ENCODE results near the gene ZNF783.
A peak's percentile ranks its signal among the peaks of the same experiment; 100 is the strongest.

ZNF783 gene

DNA sequence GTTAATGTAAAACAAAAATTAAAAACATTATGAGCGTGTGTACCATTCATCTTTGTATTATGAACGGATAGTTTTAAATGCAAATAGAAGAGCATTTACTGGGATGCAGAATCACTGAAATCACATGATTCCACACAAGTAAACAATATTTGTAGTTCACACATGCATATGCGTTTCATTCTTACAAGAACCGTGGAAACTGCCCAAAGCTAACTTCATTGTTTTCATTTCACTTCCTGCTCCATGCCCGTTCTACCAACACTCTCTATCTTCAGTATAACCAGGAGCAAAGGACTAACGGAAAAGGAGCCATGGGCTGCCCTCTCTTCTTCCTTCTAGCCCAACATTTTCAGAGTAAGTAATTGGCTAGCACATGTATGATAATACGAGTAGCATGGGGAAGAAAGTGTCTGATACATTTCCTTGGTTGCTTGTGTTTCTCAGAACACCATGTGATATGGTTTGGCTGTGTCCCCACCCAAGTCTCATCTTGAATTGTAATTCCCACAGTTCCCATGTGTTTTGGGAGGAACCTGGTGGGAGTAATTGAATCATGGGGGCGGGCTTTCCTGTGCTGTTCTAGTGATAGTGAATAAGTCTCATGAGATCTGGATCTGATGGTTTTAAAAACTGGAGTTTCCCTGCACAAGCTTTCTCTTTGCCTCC is 38.8 kb downstream of the ZNF783 start:
- no peak for DNase-seq (ENCODE audit: low spot score)

DNA sequence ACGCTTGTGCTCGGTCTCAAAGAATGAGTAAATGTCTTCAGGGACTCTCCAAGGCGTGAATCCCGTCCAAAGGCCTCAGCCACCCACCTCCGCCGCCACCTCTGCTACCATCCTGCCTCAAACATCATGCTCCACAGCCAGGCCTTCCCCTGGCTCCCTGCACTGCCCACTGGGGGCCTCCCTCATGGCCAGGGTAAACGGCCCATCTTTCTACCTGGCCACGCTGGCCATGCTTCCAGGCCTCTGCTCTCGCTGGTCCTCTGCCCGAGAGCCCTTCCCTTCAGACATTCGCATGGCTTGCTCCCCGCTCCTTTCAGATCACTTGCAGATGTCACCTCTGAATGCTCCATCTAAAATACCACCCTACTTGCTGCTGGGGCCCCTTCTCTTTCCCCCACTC is 40.2 kb downstream of the ZNF783 start:
- no peak for DNase-seq (ENCODE audit: low spot score)

DNA sequence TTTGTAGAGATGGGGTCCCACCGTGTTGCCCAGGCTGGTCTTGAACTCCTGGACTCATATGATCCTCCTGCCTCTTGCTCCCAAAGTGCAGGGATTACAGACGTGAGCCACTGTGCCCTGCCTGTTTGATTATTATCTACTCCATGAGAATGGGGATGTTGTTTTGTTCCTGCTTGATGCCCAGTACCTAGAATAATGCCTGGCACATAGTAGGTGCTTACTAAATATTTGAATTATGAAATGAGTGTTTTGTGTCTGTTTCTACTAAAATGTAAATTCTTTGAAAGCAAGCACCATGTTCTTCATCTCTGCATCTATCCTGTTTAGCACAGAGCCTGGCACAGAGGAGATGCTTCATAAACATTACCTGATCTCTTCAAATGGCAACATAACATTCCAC is 40.9 kb downstream of the ZNF783 start:
- DNase-seq (ENCODE audit: low spot score), result no peak

DNA sequence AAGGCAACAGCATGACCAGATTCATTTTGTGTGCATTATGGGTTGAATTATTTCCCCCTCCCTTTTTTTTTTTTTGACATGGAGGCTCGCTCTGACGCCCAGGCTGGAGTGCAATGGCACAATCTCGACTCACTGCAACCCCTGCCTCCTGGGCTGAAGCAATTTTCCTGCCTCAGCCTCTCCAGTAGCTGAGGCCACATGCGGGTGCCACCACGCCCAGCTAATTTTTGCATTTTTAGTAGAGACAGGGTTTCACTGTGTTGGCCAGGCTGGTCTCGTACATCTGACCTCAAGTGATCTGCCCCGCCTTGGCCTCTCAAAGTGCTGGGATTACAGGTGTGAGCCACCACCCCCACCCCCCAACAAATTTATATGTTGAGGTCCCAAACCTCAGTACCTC is 42.0 kb downstream of the ZNF783 start:
- no peak for DNase-seq (ENCODE audit: low spot score)

DNA sequence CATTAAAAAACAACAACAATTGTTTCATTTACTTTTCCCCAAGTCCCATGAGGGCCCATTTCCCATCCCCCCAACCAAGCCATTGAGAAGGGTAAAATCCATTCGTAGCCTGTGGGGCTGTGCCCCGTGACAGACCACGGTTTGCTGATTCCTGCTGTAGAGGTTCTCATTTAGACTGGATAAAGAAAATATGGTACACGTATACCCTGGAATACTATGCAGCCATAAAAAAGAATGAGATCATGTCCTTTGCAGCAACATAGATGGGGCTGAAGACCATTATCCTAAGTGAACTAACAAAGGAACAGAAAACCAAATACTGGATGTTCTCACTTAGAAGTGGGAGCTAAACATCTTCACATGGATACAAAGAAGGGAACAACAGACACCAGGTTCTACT is 44.9 kb downstream of the ZNF783 start:
- DNase-seq (ENCODE audit: low spot score), result no peak

DNA sequence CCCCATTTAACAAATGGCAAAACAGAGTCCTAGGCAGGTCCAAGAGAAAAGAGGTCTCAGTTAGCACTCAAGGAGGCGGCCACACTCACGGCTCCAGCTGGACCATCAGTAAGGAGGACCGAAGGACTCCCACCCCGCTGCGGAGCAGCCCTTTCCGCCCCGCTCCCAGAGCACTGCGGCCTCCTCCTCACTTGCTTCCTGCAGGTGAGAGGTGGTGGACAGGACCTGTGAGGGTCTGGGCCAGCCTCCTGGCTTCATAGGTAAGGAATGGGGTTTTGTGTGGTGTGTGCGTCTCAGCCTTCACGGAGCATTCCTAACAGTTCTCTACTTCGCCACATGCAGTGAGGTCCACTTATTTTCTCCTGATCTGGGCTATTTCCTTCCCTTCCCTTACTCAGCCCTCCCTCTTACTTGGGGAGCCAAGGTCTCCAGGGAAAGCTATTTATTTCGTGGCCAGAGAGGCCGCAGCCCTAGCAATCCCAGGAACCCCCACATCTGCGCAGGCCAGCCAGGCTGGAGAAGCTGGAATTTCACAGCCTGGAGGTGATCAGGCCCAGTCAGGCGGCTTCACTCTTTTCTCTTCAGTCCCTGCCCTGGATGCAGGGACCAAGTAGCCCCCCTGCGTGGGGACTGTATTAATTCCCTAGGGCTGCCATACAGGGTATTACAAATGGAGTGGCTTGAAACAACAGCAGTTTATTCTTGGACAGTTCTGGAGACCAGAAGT is 45.9 kb downstream of the ZNF783 start:
- no peak for DNase-seq (ENCODE audit: low spot score)

DNA sequence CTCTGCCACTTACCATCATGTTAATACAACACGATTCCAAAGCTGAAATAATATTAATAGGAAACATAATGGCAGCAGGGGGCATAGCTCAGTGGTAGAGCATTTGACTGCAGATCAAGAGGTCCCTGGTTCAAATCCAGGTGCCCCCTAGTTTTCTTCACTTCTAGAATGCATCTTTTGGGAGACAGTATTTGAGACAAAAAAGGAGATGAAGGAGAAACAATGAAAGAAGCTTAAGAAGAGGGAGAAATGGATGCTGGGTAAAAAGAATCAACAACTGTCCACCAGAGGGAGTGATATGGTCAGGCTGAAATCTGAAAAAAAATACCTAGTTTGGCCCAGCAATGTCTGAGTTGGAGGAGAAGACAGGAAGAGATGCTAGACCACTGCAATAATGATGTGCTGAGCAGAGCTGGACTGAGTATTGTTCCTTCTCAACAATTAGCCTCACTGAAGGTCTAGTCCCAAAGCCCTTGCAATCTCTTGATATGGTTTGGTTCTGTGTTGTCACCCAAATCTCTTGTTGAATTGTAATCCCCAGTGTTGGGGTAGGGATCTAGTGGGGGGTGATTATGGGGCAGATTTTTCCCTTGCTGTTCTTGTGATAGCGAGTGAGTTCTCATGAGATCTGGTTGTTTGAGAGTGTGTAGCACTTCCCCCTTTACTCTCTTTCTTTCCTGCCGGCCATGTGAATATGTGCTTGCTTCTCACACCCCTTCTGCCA is 48.3 kb downstream of the ZNF783 start:
- peak; percentile 32 for DNase-seq (ENCODE audit: low spot score)

DNA sequence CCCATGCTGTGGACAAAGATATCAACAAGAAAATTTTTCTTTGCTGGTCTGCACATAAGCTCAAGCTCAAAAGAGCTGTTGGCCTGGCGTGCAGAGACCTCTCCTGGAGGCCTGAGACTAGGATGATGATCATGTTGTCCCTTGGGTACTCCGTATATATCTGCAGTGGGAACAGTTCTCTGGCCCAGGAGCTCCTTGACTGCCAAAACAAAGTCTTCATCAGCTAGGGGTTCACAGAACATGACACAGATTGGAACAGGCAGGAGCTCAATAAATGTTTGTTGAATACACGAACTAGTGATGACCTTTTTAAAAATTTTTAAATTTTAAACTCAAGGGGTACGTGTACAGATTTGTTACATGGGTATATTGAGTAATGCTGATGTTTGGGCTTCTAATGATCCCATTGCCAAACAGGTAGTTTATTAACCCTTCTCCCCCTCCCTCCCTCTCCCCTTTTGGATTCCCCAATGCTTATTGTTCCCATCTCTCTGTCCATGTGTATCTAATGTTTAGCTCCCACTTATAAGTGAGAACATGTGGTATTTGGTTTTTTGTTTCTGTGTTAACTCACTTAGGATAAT is 49.1 kb downstream of the ZNF783 start:
- no peak for DNase-seq (ENCODE audit: low spot score)

DNA sequence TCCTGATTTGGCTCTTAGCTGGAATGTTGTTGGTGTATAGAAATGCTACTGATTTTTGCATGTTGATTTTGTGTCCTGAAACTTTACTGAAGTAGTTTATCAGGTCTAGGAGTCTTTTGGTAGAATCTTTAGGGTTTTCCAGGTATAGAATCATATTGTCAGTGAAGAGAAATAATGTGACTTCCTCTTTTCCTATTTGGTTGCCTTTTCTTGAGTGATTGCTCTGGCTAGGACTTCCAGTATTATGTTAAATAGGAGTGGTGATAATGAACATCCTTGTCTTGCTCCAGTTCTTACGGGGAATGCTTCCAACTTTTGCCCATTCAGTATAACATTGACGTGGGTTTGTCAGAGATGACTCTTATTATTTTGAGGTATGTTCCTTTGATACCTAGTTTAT is 52.0 kb downstream of the ZNF783 start:
- no peak for DNase-seq (ENCODE audit: low spot score)

DNA sequence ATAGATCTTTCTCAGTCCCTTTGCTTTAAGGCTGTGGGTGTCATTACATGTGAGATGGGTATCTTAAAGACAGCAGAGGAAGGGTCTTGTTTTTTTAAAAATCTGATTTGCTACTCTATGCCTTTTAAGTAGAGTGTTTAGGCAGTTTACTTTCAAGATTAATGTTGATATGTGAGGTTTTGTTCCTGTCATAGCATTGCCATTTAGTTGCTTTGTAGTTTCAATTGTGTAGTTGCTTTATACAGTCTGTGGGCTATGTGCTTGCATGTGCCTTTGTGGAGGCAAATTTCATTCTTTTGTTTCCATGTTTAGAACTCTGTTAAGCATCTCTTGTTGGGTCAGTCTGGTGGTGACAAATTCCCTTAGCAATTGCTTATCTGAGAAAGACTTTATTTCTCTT is 54.6 kb downstream of the ZNF783 start:
- peak; percentile 14 for DNase-seq (ENCODE audit: low spot score)

DNA sequence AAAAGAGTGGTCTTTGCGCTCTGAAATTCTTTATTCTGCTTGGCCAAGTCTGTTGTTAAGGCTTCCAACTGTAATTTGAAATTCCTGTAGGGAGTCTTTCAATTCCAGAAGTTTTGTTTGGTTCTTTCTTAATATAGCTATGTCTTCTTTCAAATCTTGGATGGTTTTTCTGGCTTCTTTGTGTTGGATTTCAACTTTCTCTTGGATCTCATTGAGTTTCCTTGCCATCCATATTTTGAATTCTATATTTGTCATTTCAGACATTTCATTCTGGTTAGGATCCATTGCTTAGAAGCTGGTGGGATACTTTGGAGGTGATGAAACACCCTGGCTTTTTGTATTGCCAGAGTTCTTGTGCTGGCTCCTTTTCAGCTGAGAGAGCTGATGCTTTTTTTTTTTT is 55.5 kb downstream of the ZNF783 start:
- DNase-seq (ENCODE audit: low spot score), result no peak

DNA sequence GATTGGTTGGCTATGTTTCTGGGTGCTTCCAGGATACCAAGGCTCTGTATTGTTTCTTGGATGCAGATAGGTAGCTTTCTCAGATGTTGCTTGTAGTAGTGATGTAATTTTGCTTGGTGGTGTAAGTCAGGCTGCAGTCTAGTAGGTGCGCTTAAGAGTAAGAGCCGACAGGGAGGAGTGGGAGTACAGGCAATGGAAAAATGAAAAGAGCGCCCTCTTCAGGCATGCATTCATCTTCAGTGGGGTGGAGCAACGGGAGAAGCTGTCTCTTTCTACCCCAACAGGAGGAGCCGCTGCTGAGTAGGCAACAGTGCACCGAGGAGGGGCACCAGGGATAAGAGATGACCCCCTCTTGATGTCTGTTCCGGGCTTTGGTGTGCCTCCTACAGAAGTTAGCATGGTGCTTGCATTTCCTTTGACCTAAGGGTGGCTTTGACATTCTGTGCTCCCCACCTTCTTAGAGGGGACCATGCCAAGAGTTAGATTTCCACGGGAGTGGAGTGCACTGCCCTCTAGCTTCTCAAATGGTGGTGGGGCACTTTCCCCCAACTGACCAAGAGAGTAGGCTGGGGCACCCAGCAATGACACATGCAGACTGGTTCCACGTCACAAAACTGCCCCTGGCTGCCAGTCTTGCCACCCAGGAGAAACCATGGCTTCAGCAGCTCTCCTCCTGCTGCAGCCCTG is 56.1 kb downstream of the ZNF783 start:
- DNase-seq (ENCODE audit: low spot score), result no peak

DNA sequence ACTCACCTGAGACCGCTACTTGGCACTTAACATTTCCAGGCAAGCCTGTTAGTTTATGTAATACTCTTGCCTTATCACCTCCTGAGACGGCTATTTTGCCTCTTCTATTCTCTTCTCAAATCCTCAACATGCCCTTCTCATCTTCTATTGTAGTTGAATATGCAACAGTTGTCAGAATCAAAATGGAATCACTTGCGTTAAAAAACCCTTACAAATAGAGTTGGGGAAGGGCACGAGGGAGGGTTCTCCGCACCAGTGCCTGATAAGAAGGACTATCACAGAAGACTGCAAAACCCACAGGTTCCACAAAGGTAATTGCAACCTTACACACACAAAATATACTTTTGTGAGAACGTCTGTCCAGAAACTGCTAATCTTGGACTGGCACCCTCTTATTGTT is 57.4 kb downstream of the ZNF783 start:
- no peak for DNase-seq (ENCODE audit: low spot score)

DNA sequence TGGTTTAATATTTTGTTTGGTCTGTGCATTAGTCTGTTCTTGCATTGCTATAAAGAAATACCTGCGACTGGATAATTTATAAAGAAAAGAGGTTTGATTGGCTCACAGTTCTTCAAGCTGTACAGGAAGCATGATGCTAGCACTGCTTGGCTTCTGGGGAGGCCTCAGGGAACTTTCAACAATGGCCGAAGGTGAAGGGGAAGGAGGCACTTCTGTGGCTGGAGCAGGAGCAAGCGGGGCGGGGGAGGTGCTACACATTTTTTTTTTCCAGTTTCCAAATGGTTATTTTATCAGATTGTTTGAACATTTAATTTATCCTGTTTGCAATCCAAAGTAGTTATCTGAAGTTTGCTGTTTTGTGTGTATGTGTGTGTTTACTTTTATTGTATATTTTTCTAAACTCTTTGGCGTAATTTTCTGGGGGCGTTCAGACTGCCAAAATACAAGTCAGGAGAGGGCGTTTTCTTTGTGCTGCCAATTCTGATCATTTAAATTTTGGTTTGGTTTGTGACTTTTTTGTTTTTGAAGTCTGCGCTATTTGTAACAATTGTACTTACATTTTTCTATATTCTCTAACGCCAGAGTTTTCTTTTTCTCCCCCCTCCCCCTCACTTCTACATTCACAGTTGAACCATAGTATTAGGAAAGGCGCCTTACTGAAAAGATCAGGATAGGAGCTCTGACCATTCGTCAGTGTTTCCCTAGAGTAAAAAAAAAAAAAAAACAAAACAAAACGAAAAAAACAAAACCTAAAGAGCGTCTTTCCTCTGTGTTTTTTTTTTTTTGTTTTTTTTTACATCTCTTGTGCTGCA is 58.5 kb downstream of the ZNF783 start:
- no peak for DNase-seq (ENCODE audit: low spot score)

DNA sequence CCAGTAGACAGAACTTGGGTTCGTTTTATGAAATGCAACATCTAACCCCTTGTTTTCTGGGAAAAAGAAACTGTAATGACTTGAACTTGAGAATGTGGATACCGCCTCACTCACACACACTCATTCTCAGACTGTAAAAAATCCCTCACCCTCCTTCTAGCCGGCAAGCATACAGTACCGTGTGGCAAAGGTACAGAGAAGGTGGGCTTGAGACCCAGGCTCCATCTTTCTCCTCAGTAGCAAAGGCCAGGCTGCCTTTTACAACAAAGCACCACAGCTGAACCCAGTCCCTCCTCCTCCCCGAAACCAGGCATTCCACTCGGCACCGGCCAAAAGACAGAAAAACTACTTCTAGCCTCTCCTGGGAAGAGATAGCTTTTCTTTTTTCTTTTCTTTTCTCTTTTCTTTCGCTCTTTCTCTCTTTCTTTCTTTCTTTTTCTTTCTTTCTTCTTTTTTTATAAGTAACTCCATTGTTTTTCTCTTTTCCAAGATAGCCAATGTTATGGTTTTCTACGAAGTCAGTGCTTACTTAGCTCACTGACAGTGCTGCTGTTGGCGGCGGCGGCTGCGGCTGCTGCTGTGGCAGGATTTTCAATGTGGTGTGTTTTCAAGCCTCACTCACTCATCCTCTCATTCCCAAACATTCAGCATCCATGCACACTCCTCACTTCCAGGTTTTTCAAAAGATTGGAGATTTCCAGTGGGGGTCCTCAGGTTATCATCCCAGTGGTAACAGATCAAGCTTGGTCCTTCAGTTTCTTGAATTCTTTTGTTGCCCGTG is 59.3 kb downstream of the ZNF783 start:
- peak; percentile 8 for DNase-seq (ENCODE audit: low spot score)

DNA sequence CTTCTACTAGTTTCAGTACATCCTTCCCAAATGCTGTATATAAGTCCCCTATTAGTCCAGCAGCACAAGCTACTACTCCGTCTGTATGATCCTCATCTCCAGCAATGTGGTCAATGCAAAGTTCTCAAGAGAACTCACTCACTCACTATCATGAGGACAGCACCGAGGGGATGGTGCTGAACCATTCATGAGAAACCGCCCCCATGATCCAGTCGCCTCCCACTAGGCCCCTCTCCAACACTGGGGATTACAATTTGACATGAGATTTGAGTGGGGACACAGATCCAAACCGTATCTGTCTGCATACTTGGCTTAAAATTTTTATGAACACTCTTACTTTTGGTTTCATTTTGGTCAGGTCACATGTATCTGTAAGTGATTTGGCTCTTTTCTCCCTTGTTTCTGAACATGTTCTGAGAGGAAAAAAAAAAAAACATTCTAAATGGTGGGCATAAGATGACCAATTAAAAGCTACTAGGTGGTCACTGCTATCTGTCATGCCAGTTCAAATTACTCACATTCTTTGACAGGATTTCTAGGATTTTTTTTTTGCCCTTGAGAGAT is 60.1 kb downstream of the ZNF783 start:
- DNase-seq (ENCODE audit: low spot score), result no peak

DNA sequence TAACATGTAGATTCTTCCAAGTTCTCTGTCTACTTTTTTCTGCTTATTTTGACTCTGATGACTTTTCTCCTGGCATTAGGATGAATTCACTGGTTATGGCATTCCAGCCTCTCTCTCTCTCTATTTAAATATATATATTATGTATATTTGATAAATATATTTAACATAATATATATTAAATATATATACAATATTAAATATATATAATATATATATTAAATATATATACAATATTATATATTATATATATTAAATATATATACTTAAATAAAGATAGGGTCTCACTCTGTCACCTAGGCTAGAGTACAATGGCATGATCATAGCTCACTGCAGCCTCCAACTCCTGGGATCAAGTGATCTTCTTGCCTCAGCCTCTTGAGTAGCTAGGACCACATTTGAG is 60.7 kb downstream of the ZNF783 start:
- no peak for DNase-seq (ENCODE audit: low spot score)

DNA sequence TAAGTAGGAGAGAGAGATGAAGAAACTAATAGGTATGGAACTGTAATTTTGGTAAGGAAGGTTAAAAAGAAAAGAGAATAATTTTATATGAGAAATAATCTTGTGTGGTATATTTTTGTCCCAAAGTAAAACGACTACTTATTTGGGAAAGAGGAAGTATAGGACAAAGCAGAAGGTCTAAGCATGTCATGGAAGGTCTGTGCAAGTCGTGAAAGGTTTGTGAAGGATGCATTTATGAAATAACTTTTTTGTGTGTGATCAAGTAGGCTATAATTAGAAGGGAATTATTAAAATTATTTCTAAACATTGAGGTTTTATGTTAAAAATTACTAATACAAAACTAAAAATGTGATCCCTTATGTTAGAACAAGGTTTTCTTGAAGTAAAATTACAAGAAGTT is 63.3 kb downstream of the ZNF783 start:
- DNase-seq (ENCODE audit: low spot score), result no peak

DNA sequence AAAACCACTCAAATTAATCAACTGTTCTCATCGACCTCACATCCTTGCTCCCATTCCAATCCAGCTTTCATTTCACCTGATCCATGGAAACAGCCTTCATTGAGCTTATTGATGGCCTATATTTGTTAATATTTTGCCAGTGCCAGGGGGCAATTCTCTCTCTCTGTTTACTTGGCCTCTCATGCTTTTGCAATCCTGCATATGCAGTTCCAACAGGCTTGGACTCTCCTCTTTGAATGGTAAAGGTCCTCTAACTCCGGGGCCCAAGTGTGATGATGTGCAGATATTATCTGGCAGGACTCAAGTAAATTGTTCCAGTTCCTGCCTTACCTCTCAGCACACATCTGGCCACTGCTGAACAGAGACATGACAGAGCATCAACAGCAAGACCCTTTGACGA is 67.3 kb downstream of the ZNF783 start:
- no peak for DNase-seq (ENCODE audit: low spot score)

DNA sequence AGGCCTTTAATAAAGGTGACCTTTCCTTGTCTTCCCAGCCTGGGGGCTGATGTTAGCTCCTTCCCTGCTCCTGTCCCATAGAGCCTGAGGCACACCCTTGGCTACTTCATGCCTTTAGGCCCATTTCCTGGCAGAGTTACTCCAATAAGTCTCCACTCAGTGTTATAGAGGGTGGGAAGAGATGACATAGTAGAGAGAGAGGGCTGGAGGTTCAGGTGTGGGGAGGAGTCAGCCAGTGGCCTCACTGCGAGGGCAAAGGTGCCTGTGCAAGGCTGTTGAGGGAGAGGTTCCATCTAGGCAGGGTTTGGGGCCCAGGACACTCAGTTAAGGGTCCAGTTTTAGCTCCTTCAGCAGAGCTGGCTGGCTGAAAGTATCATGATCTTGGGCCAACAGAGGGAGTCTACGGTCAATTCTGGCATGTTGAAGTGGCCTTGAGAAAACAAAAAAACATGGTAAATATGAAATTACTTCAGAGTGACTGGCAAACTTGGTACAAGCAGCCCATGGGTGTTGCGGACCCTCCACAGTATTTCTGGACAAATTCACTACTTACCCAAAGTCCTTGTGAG is 67.9 kb downstream of the ZNF783 start:
- DNase-seq (ENCODE audit: low spot score), result no peak
